ENCODE data around the gene TSPAN3. TPM values are rescaled to one million over a fixed set of nuclear protein-coding genes. Genes with fewer than 3 reads are reported as not detected.

The TSPAN3 gene
- total RNA-seq, 1 donor from 2014 or later: 223 TPM

- no peaks in the 10 kb centered on the region for H3K36me3 Mint-ChIP-seq (ENCODE audit: low read depth, unreplicated experiment)
- DNase-seq (ENCODE audit: low read depth) (no peak), FAIRE-seq (no peak)
- peaks cover 29% of the 10 kb centered on the region for H3K27me3 Mint-ChIP-seq (ENCODE audit: low read depth, unreplicated experiment)
- no peak for TF ChIP-seq CTCF (IDR thresholded peaks at IDR 0.05; ENCODE audit: insufficient read depth, low read depth, low read length)
- no peak for TF ChIP-seq EZH2 (IDR thresholded peaks at IDR 0.05; ENCODE audit: insufficient read depth, low read length)
- H3K79me2 ChIP-seq (ENCODE audit: insufficient read depth, low read length): no peaks in the 10 kb centered on the region
- peaks cover 5% of the 10 kb centered on the region for H3K4me1 ChIP-seq (ENCODE audit: insufficient read depth, low read length)
- H3K9me3 Mint-ChIP-seq (ENCODE audit: unreplicated experiment): no peaks in the 10 kb centered on the region
- no peak overlapping the region for H2AFZ ChIP-seq (ENCODE audit: low read depth, low read length)
- H3K4me1 Mint-ChIP-seq (ENCODE audit: low read depth, unreplicated experiment): peaks cover 2% of the 10 kb centered on the region
- no peak overlapping the region for H3K27ac ChIP-seq (ENCODE audit: low read depth, low read length)
- H3K4me3 Mint-ChIP-seq (ENCODE audit: unreplicated experiment): no peak overlapping the region
- H3K27me3 ChIP-seq (ENCODE audit: insufficient read depth, low read length): no peaks in the 10 kb centered on the region
- no peak overlapping the region for H3K9ac ChIP-seq (ENCODE audit: low read length)
- H3K36me3 ChIP-seq (ENCODE audit: insufficient read depth, low read length): no peaks in the 10 kb centered on the region
- no peak overlapping the region for H3K4me2 ChIP-seq (ENCODE audit: low read length)
- H3K4me3 ChIP-seq (ENCODE audit: insufficient read depth, low read depth, low read length): no peak overlapping the region
- H4K20me1 ChIP-seq (ENCODE audit: insufficient read depth, low read length): no peaks in the 10 kb centered on the region
- no peak overlapping the region for H3K27ac Mint-ChIP-seq (ENCODE audit: unreplicated experiment)
- H3K9me3 ChIP-seq (ENCODE audit: insufficient read depth, low read depth, low read length): no peaks in the 10 kb centered on the region
These were observed 77.7 kb downstream of the TSPAN3 start for GRCh38 chr15:76993114-76993725.

- H3K9ac ChIP-seq (ENCODE audit: low read length): no peak overlapping the region
- no peaks in the 10 kb centered on the region for H3K36me3 ChIP-seq (ENCODE audit: insufficient read depth, low read length)
- no peak overlapping the region for H2AFZ ChIP-seq (ENCODE audit: low read depth, low read length)
- H3K36me3 Mint-ChIP-seq (ENCODE audit: low read depth, unreplicated experiment): no peaks in the 10 kb centered on the region
- no peak overlapping the region for H3K4me3 ChIP-seq (ENCODE audit: insufficient read depth, low read depth, low read length)
- DNase-seq (ENCODE audit: low read depth): no peak
- peaks cover under 1% of the 10 kb centered on the region for H3K4me1 Mint-ChIP-seq (ENCODE audit: low read depth, unreplicated experiment)
- no peak for FAIRE-seq
- peaks cover 5% of the 10 kb centered on the region for H3K4me1 ChIP-seq (ENCODE audit: insufficient read depth, low read length)
- H3K4me3 Mint-ChIP-seq (ENCODE audit: unreplicated experiment): no peak overlapping the region
- no peak for TF ChIP-seq EZH2 (IDR thresholded peaks at IDR 0.05; ENCODE audit: insufficient read depth, low read length)
- TF ChIP-seq CTCF (IDR thresholded peaks at IDR 0.05; ENCODE audit: insufficient read depth, low read depth, low read length): no peak
- H3K79me2 ChIP-seq (ENCODE audit: insufficient read depth, low read length): no peaks in the 10 kb centered on the region
- H3K27me3 ChIP-seq (ENCODE audit: insufficient read depth, low read length): no peaks in the 10 kb centered on the region
- no peaks in the 10 kb centered on the region for H3K9me3 ChIP-seq (ENCODE audit: insufficient read depth, low read depth, low read length)
- H4K20me1 ChIP-seq (ENCODE audit: insufficient read depth, low read length): no peaks in the 10 kb centered on the region
- H3K4me2 ChIP-seq (ENCODE audit: low read length): no peak overlapping the region
- no peak overlapping the region for H3K27ac ChIP-seq (ENCODE audit: low read depth, low read length)
- H3K27me3 Mint-ChIP-seq (ENCODE audit: low read depth, unreplicated experiment): peaks cover 29% of the 10 kb centered on the region
- H3K27ac Mint-ChIP-seq (ENCODE audit: unreplicated experiment): no peak overlapping the region
- no peaks in the 10 kb centered on the region for H3K9me3 Mint-ChIP-seq (ENCODE audit: unreplicated experiment)
These were observed 78.9 kb downstream of the TSPAN3 start for GRCh38 chr15:76991741-76992645.

Other genes starting within 250 kb of the TSPAN3 start
- 8.6 and 12.9 TPM in 2 replicates for gene SCAPER, start 165.8 kb downstream of the TSPAN3 start, total RNA-seq
- 68.0 and 80.2 TPM in 2 replicates for gene RCN2, start 139.4 kb downstream of the TSPAN3 start, total RNA-seq
- not detected in 2 replicates for gene PSTPIP1, start 76.0 kb downstream of the TSPAN3 start, total RNA-seq

Data from astrocyte (in vitro differentiated cells and primary cell).